GDM1 (cell line): ENCODE measurements around the gene OR52K2.
"Not testable (repeated sequence)": the region's sequence is repeated elsewhere in the genome, so short reads cannot be mapped to it uniquely, and the experiment has no call there.

Experiments used
- DNase-seq: peaks from one replicate; lab custom pipeline; 2025; lab: John Stamatoyannopoulos, UW

OR52K2 gene

GRCh38 chr11:4448995-4449394, at the start of gene OR52K2:
Gene OR52K2 (plus strand): TSS chr11:4449295. CDS start chr11:4449340, 45 bp downstream.
- no peak for DNase-seq

GRCh38 chr11:4406206-4406605, 42.9 kb upstream of the OR52K2 start:
- DNase-seq, result not testable (repeated sequence)

GRCh38 chr11:4416306-4416705, 32.8 kb upstream of the OR52K2 start:
- DNase-seq, result no peak

- no peak for DNase-seq
Measured at GRCh38 chr11:4416816-4417215, 32.3 kb upstream of the OR52K2 start.

GRCh38 chr11:4418403-4418802, 30.7 kb upstream of the OR52K2 start:
- no peak for DNase-seq

DNA sequence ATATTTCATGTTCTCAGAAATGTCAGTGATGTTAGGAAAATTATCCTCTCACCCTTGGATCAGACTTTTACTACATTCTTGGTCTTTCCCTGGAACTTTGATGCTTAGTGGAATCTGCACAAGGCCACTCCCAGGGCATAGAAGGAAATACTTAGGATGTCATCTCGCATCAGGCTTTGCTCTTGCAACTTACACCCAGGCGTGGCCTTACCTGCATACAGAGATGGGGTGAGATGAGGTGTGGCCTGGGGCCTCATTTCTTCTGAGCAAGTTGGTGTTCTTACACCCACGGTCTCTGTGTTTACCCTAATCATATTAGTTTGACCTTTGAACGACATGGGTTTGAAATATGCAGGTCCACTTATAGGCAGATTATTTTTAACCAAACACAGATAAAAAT, 19.0 kb upstream of the OR52K2 start:
- DNase-seq, result no peak

DNA sequence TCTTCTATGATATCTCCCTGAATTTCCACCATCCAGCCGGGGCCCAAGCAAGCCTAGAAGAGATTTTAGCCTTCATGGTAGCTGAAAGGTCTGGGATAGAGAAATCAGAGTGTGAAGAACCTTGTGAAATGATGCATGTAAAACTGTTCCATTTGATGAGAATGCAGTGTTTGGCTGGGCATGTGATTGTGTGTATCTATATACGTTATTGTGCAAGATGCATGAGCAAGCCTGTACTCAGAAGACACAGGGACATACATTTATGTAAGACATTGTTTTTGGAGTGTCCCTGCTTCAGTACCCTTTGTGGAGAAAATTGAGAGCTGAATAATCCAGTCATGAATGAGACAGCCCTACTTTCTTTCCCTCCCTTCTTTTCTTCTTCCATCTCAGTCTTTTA, 15.2 kb upstream of the OR52K2 start:
- DNase-seq, result no peak

GRCh38 chr11:4436411-4436810, 12.7 kb upstream of the OR52K2 start:
- DNase-seq, result no peak

DNA sequence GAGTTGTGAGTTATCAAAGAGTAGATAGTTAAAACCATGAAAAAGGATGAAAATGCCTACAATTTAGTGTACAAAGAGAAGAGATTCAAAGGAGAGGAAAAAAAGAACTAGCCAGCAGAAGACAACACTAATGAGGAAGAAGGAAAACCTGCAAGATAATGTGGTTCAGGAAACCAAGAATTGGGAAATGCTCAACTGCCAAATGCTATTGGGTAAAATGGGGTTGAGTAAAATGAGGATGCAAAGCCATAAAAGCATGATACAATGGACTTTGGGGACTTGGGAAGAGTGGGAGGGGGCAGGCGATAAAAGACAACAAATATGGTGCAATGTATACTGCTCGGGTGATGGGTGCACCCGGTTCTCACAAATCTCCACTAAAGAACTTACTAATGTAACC, 7.6 kb upstream of the OR52K2 start:
- no peak for DNase-seq

GRCh38 chr11:4443232-4443891, 5.7 kb upstream of the OR52K2 start:
- DNase-seq, result no peak

DNA sequence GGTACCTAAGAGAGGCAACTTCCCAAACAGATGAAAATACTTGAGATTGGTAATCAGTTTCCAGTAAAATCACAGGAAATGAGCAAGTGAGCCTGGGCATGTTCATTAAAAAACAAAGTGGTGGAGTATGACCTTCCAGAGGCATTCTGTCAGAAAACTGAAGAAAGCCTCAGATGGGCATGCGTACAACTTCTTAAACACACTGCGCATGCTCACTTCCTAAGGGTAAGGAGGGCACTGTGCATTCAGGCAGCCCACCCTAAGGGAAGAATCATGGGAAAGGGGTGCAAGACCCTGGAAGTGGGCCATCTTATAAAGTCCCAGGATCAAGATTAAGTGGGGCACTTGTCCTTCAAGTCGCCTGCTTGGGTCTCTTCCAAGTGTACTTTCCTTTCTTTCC, 4.0 kb downstream of the OR52K2 start:
- DNase-seq, result no peak

- peak; percentile 26 for DNase-seq
Measured at GRCh38 chr11:4454021-4454420, 4.9 kb downstream of the OR52K2 start.

GRCh38 chr11:4455419-4455818, 6.3 kb downstream of the OR52K2 start:
- peak; percentile 87 for DNase-seq

DNA sequence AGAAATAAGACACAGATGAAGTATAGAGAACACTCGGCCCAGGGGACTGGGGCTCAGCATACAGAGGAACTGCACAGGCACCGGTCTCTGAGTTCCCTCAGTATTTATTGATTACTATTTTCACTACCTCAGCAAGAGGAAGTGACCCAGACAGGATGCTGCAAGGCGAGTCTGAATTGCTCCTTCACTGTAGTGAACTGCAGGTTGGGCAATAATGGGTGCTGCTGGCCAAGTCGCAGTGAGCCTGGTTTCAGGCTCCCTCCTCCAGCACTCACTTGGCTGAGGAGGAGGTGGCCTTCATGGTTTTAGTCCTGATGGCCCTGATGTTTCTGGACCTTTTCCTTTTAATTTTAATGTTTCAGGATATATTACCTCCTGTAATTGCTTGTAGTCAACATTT, 10.4 kb downstream of the OR52K2 start:
- no peak for DNase-seq

DNA sequence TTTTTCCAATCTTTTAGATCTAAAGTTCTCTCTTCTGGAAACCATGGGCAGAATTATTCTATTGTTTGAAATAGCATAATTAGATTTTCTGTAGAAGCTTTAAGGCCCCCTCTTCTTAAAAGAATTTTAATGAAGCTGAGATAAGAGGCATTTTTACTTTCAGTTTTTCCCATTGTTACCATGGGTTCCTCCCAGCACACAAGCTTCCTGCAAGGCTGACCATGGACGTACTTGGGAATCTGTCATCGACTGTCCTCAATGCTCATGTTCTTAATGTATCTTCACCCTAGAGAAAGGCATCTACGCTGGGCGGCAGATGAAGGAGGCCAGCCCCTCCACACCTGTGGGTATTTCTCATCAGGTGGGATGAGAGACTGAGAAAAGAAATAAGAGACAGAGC, 11.1 kb downstream of the OR52K2 start:
- DNase-seq, result no peak

DNA sequence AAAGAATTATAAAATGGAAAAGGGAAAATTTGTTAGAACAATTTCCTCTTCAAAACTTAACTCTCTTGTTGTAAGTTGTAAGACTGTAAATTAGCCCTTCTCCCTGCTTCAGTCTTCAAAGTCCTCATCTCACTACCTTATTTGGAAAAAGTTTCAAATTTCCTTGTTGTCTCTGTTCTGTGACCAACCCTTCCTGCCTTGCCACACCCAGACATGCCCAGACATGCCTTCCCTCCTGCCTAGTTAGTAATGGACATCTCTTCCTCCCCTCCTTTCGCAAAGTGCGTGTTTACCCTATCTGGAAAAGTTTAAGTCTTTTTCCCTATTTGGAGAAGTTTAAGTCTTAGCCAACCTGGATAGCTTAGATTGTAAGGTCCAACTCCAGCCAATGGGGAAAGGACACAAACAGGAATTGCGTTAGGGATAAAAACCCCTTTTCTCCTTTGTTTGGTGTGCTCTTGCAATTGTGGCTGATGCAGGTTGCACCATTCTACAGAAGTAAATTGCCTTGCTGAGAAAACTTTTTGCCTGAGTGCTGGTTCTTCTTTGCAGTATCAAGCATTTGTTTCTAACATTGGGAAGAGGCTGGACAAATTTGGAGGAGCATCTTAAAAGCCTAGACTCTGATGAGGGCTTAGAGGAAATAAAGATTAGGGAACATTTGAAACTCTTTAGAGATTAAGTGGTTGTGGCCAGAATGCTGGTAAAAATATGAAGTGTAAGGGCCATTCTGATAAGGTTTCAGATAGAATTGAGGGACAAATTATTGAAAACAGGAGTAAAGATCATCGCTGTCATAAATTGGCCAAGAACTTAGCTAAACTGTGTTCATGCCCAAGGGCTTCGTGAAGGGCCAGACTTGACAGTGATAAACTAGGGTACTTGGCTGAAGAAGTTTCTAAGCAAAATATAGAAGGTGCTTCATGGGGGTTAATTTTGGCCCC, 15.4 kb downstream of the OR52K2 start:
- no peak for DNase-seq

DNA sequence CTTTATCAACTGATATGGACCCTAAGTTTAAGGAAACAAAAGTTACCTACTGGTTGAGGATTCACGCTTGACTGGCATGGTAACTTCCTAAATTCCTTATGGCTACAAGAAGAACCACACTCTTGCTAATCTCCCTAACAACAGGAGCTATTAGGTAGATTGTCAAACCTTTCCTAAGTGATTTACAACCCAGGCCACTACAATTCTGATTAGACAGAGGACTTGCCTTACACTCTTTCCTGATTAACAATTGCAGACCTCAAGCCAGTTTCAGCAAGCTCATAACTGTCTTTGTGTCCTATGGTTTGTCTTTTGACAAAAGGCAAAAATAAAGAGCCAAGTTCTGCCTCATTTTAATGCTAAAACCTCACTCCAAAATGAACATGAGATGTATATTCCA, 16.3 kb downstream of the OR52K2 start:
- no peak for DNase-seq

DNA sequence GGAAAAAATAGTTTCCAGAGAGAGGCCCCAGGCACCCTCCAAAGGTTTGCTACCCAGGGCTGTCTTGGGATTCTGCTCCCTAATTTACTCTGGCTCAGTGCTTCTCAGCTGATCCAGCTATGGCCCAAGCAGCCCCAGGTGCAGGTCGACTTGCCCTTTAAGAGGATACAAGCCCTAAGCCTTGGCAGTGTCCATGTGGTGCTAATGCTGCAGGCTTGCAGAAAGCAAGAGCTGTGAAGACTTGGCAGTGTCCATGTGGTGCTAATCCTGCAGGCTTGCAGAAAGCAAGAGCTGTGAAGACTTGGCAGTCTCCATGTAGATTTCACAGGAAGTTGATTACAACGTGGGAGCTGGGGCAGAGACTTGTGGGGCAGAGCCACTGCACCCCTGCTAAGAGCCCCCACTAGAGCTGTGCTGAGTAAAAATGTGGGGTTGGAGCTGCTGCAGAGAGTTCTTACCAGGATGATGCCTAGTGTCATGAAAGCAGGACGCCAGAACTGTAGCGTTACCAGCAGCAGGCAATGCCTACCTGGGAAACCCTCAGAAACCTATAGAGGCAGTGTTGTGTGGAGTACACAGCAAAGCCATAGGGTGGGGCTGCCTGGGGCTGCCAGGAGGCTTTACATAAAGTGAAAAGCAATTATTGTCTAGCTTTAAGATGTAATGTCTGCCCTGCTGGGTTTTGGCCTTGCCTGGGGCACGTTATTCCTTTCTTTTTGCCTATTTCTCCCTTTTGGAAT, 17.2 kb downstream of the OR52K2 start:
- DNase-seq, result no peak

GRCh38 chr11:4466871-4467442, 17.9 kb downstream of the OR52K2 start:
- DNase-seq, result no peak

DNA sequence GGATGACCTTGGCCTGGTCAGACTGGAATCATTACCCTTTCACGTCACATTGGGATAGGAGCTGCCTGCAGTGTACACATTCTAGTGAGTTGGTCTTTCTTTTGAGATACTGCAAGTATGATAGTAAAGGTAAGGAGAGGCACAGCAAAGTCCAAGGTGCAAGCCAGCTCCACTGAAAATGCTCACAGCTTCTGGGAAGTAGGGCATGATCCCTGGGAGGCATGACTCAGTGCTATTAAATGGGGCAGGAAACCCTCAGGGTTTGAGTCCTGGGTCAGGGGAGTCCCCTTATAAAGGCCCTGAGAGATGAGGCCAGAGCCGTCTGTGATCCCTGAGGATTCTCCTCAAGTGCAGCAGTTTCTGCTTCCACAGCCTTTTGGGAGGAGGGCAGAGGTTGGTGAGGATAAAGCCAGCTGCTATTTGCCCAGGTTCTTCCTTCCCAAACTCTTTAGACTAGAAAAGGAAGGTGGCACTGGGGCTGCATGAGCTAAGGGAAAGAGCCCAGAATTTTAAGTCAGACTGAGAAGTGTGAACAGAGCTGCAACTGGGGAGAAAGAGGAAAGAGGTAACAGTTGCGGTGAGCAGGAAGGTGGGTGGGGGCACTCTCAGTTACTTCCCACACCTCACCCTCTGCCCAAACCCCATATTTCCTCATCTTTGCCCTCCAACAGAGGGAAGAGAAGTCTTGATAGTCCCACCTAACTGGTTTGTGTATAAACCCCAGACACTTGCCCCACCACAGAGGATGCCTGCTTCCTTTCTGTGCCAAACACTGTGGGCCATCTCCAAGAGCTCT, 18.9 kb downstream of the OR52K2 start:
- peak; percentile 10 for DNase-seq

GRCh38 chr11:4479644-4480043, 30.5 kb downstream of the OR52K2 start:
- DNase-seq, result no peak
